ENCODE measurements around the gene LSM12.

GRCh38 chr17:44097110-44097958 lies 30.9 kb upstream of the LSM12 start:
- TF ChIP-seq CTCF (IDR thresholded peaks at IDR 0.05; ENCODE audit: insufficient read depth, low read length, poor library complexity, severe bottlenecking) (no peak), EZH2phosphoT487 (conservative IDR thresholded peaks at IDR 0.05; ENCODE audit: low read length) (no peak)

Measured in SU-DHL-6 (cell line).